Upper lobe of left lung (tissue), 4 donors: Measurements from ENCODE around the gene TMEM238L.

Experiments used
- CTCF ChIP-seq, 6 experiments: fragments of 450-650 bp in 4 of 6; fragments of 200-600 bp in 2 of 6; sonication (generic) in 2 of 6; IDR thresholded peaks; one replicate each; pipeline ENCODE4 v1.5.1; 2016 to 2019; ENCODE audit warnings: antibody characterized with exemption in 6 of 6
- POLR2A ChIP-seq, 4 donors: fragments of 450-650 bp; IDR thresholded peaks; one replicate each; pipeline ENCODE4 v1.5.1; 2016 to 2017; ENCODE audit warnings: antibody characterized with exemption in 4 of 4, mild to moderate bottlenecking in 2 of 4
- POLR2AphosphoS5 ChIP-seq, 2 donors: sonication (generic); formaldehyde crosslinking; IDR thresholded peaks; one replicate each; pipeline ENCODE4 v1.5.1; 2017; ENCODE audit warnings: antibody characterized with exemption in 2 of 2

- no peak for TF ChIP-seq CTCF (IDR thresholded peaks at IDR 0.05)
- no peak for TF ChIP-seq POLR2AphosphoS5 (IDR thresholded peaks at IDR 0.05)
- TF ChIP-seq POLR2A (IDR thresholded peaks at IDR 0.05) = no peak
These were observed 10.1 kb downstream of the TMEM238L start for GRCh38 chr17:10793816-10794215.
